Karpas-422 (cell line): ENCODE measurements around the gene CKM. TPM values are rescaled to one million over a fixed set of nuclear protein-coding genes. Genes with fewer than 3 reads are reported as not detected.

Source experiments
- total RNA-seq: library from RNA; depleted of rRNA; stranded (reverse); fragments of >200 nt; shearing (Covaris generic); gene quantifications from 2 replicates; pipeline ENCODE4 v1.2.3, GENCODE V29; 2014; ENCODE audit warnings: low replicate concordance; rRNA removed

The CKM gene
- total RNA-seq, 1 experiment from 2014 or later, result not detected

Other genes starting within 250 kb of the CKM start
- 3.9 and 4.7 TPM in 2 replicates for gene ZNF296, start 246.4 kb downstream of the CKM start, total RNA-seq
- gene GEMIN7, start 243.6 kb downstream of the CKM start, total RNA-seq, result 85.2 and 91.1 TPM in 2 replicates
- 8.0 and 21.0 TPM in 2 replicates for gene PPP1R37, start 229.7 kb downstream of the CKM start, total RNA-seq
- gene NKPD1, start 161.9 kb downstream of the CKM start, total RNA-seq, result 1.2 TPM in 1 of 2 replicates, not detected in the other
- gene TRAPPC6A, start 144.6 kb downstream of the CKM start, total RNA-seq, result 32.2 and 62.8 TPM in 2 replicates
- gene BLOC1S3, start 144.1 kb downstream of the CKM start, total RNA-seq, result 4.4 and 8.5 TPM in 2 replicates
- not detected in 2 replicates for gene EXOC3L2, start 77.5 kb downstream of the CKM start, total RNA-seq
- 17.9 and 20.2 TPM in 2 replicates for gene MARK4, start 71.6 kb downstream of the CKM start, total RNA-seq
- not detected in 2 replicates for gene KLC3, start 17.9 kb upstream of the CKM start, total RNA-seq
- gene ERCC2, start 47.7 kb upstream of the CKM start, total RNA-seq, result 15.4 and 23.4 TPM in 2 replicates
- gene PPP1R13L, start 82.2 kb upstream of the CKM start, total RNA-seq, result 1.0 and 1.1 TPM in 2 replicates
- 6.6 and 10.5 TPM in 2 replicates for gene POLR1G, start 83.8 kb upstream of the CKM start, total RNA-seq
- 121 and 175 TPM in 2 replicates for gene ERCC1, start 101.0 kb upstream of the CKM start, total RNA-seq
- gene FOSB, start 145.1 kb upstream of the CKM start, total RNA-seq, result 2.5 and 4.0 TPM in 2 replicates
- gene RTN2, start 174.2 kb upstream of the CKM start, total RNA-seq, result 3.1 and 4.6 TPM in 2 replicates
- gene PPM1N, start 175.6 kb upstream of the CKM start, total RNA-seq, result 0.71 and 8.0 TPM in 2 replicates
- 77.9 and 97.9 TPM in 2 replicates for gene VASP, start 184.6 kb upstream of the CKM start, total RNA-seq